Subcutaneous abdominal adipose tissue (tissue), 5 donors: ENCODE results near the gene FLAD1.

ENCODE experiments used
- H3K27ac ChIP-seq: one replicate; pipeline ENCODE4 v1.7.0; 2013; ENCODE audit warnings: low read depth, mild to moderate bottlenecking, inconsistent platforms, low read length, moderate library complexity
- H3K27me3 ChIP-seq, 5 donors: one replicate each; pipeline ENCODE4 v1.7.0; 2013; ENCODE audit warnings: low read length in 5 of 5, inconsistent platforms in 1 of 5; ENCODE audit not compliant: control insufficient read depth in 5 of 5, insufficient read depth in 4 of 5
- H3K36me3 ChIP-seq, 5 donors: one replicate each; pipeline ENCODE4 v1.7.0; 2013; ENCODE audit warnings: low read length in 5 of 5; ENCODE audit not compliant: control insufficient read depth in 5 of 5, insufficient read depth in 5 of 5
- H3K4me1 ChIP-seq, 5 donors: one replicate each; pipeline ENCODE4 v1.7.0; 2013; ENCODE audit warnings: low read length in 5 of 5, mild to moderate bottlenecking in 3 of 5, moderate library complexity in 1 of 5; ENCODE audit not compliant: control insufficient read depth in 5 of 5, insufficient read depth in 5 of 5
- H3K4me3 ChIP-seq, 5 donors: one replicate each; pipeline ENCODE4 v1.7.0; 2013; ENCODE audit warnings: low read length in 5 of 5, low read depth in 1 of 5
- H3K9ac ChIP-seq, 5 donors: one replicate each; pipeline ENCODE4 v1.7.0; 2013; ENCODE audit warnings: low read length in 5 of 5, mild to moderate bottlenecking in 4 of 5, moderate library complexity in 3 of 5
- H3K9me3 ChIP-seq, 5 donors: one replicate each; pipeline ENCODE4 v1.7.0; 2013; ENCODE audit warnings: low read length in 5 of 5; ENCODE audit not compliant: control insufficient read depth in 5 of 5
- donor health status: healthy.
- donor health status: healthy.
- donor health status: healthy.
- donor health status: healthy.
- donor health status: healthy.

Gene FLAD1

GRCh38 chr1:155035936-155036335 lies 52.8 kb downstream of the FLAD1 start:
- Histone ChIP-seq H3K9ac (no peak overlapping the region), H3K9me3 (no peaks in the 10 kb centered on the region), H3K4me1 (peaks cover 0 to 23% (median 18%) of the 10 kb centered on the region in 5 donors), H3K27me3 (no peaks in the 10 kb centered on the region), H3K4me3 (no peak overlapping the region), H3K36me3 (no peaks in the 10 kb centered on the region), H3K27ac (no peak overlapping the region)

GRCh38 chr1:155037043-155037442 lies 53.9 kb downstream of the FLAD1 start:
- no peaks in the 10 kb centered on the region for H3K36me3 ChIP-seq
- H3K4me3 ChIP-seq = no peak overlapping the region
- peaks cover 0 to 23% (median 18%) of the 10 kb centered on the region in 5 donors for H3K4me1 ChIP-seq
- no peaks in the 10 kb centered on the region for H3K9me3 ChIP-seq
- H3K9ac ChIP-seq = no peak overlapping the region
- H3K27me3 ChIP-seq = no peaks in the 10 kb centered on the region
- H3K27ac ChIP-seq = no peak overlapping the region

- H3K9ac ChIP-seq = no peak overlapping the region
- no peaks in the 10 kb centered on the region for H3K36me3 ChIP-seq
- no peaks in the 10 kb centered on the region for H3K27me3 ChIP-seq
- H3K4me3 ChIP-seq = no peak overlapping the region
- H3K27ac ChIP-seq = no peak overlapping the region
- H3K4me1 ChIP-seq = peaks cover 0 to 23% (median 18%) of the 10 kb centered on the region in 5 donors
- H3K9me3 ChIP-seq = no peaks in the 10 kb centered on the region
Measured at GRCh38 chr1:155037851-155038441, 54.8 kb downstream of the FLAD1 start.

- Histone ChIP-seq H3K27me3 (no peaks in the 10 kb centered on the region), H3K36me3 (no peaks in the 10 kb centered on the region), H3K9me3 (no peaks in the 10 kb centered on the region), H3K9ac (no peak overlapping the region), H3K4me3 (no peak overlapping the region), H3K27ac (no peak overlapping the region), H3K4me1 (peaks cover 0 to 23% (median 18%) of the 10 kb centered on the region in 5 donors)
Measured at GRCh38 chr1:155038602-155039307, 55.6 kb downstream of the FLAD1 start.

- Histone ChIP-seq H3K4me3 (no peak overlapping the region), H3K27me3 (no peaks in the 10 kb centered on the region), H3K36me3 (no peaks in the 10 kb centered on the region), H3K4me1 (peaks cover 0 to 23% (median 18%) of the 10 kb centered on the region in 5 donors), H3K9me3 (no peaks in the 10 kb centered on the region), H3K27ac (no peak overlapping the region), H3K9ac (no peak overlapping the region)
Measured at GRCh38 chr1:155039308-155039669, 56.1 kb downstream of the FLAD1 start.

- H3K9ac ChIP-seq = no peak overlapping the region
- no peaks in the 10 kb centered on the region for H3K36me3 ChIP-seq
- peaks cover 5 to 34% (median 28%) of the 10 kb centered on the region in 5 donors for H3K4me1 ChIP-seq
- no peak overlapping the region for H3K4me3 ChIP-seq
- no peak overlapping the region for H3K27ac ChIP-seq
- H3K9me3 ChIP-seq = no peaks in the 10 kb centered on the region
- H3K27me3 ChIP-seq = no peaks in the 10 kb centered on the region
Measured at GRCh38 chr1:155040358-155041093, 57.4 kb downstream of the FLAD1 start.
